HepG2 (cell line): ENCODE results near the gene SUSD3. TPM values are rescaled to one million over a fixed set of nuclear protein-coding genes. Genes with fewer than 3 reads are reported as not detected.

Experiments
- ATAC-seq: fragments of 200-7000 bp; cut with Tn5 transposase; 3 replicates; pipeline ENCODE4 v1.9.1; 2020; ENCODE audit warnings: mild to moderate bottlenecking, moderate library complexity
- BruUV-seq: library from RNA; stranded (reverse); fragments of 400-500 nt; replicated peaks from 2 replicates; lab custom pipeline; 2021; lab: Mats Ljungman, UMichigan
- CTCF ChIA-PET: fragments of 300-600 bp; formaldehyde crosslinking; extraction: SDS; loops from one replicate; lab custom pipeline; 2021; ENCODE audit warnings: low total read pairs, inconsistent platforms, low intra/inter-chr PET ratio; lab: Yijun Ruan, JAX
- POLR2A ChIA-PET: fragments of 350-600 bp; sonication (Branson Sonifier 250); formaldehyde crosslinking; loops from one replicate; lab custom pipeline; 2020; ENCODE audit warnings: antibody characterized with exemption, inconsistent platforms; lab: Yijun Ruan, JAX
- DNase-seq: peaks from one replicate; pipeline ENCODE4 v3.0.0-alpha.2; 2015; ENCODE audit warnings: low spot score
- FAIRE-seq: peaks from 3 replicates; lab custom pipeline; 2011; peaks lifted over from hg19 to GRCh38; lab: Jason Lieb, UNC
- H2AFZ ChIP-seq: one replicate; pipeline ENCODE4 v1.6.1; 2011; ENCODE audit warnings: low read length, inconsistent platforms
- H3K27ac ChIP-seq: fragments of 300-600 bp; 3 replicates; pipeline ENCODE4 v1.8.0; 2011; ENCODE audit warnings: mixed run types, mild to moderate bottlenecking, mixed read lengths, low read length, inconsistent platforms; ENCODE audit not compliant: insufficient read depth; ENCODE audit errors: extremely low read length
- H3K27me3 ChIP-seq, 2 experiments: fragments of 200-600 bp in 1 of 2; 2 replicates in 1 of 2; 3 replicates in 1 of 2; pipeline versions ENCODE4 v1.6.0 to v1.8.0; 2011; ENCODE audit warnings: low read length in 2 of 2, mild to moderate bottlenecking in 2 of 2, moderate library complexity in 2 of 2, inconsistent platforms in 1 of 2; ENCODE audit not compliant: insufficient read depth in 2 of 2, control insufficient read depth in 1 of 2
- H3K36me3 ChIP-seq, 2 experiments: fragments of 200-600 bp in 1 of 2; replicated peaks in 1 of 2; 2 replicates in 1 of 2; 3 replicates in 1 of 2; pipeline versions ENCODE4 v1.5.1 to v1.8.0; 2011; ENCODE audit warnings: low read length in 2 of 2, inconsistent platforms in 1 of 2; ENCODE audit not compliant: insufficient read depth in 2 of 2, control insufficient read depth in 1 of 2
- H3K4me1 ChIP-seq: 2 replicates; pipeline ENCODE4 v1.5.1; 2012; ENCODE audit warnings: low read length, inconsistent platforms; ENCODE audit not compliant: insufficient read depth
- H3K4me2 ChIP-seq: 2 replicates; pipeline ENCODE4 v1.6.0; 2011; ENCODE audit warnings: low read depth, low read length, inconsistent platforms
- H3K4me3 ChIP-seq, 3 experiments: fragments of 200-600 bp in 1 of 3; sonication (generic), shearing (Covaris generic) in 1 of 3; replicated peaks in 1 of 3; 2 replicates each; pipeline ENCODE4 v1.5.1; 2011 to 2016; ENCODE audit warnings: low read length in 3 of 3, inconsistent platforms in 2 of 3, low read depth in 2 of 3, mild to moderate bottlenecking in 2 of 3, control low read depth in 1 of 3, mixed read lengths in 1 of 3; ENCODE audit not compliant: insufficient read depth in 1 of 3
- H3K79me2 ChIP-seq: one replicate; pipeline ENCODE4 v1.6.1; 2011; ENCODE audit warnings: low read length, inconsistent platforms; ENCODE audit not compliant: insufficient read depth
- H3K9ac ChIP-seq: 2 replicates; pipeline ENCODE4 v1.6.0; 2011; ENCODE audit warnings: mild to moderate bottlenecking, low read depth, low read length, inconsistent platforms; ENCODE audit not compliant: insufficient read depth
- H3K9me3 ChIP-seq: 2 replicates; pipeline ENCODE4 v1.5.1; 2012; ENCODE audit warnings: mild to moderate bottlenecking, low read length
- H4K20me1 ChIP-seq: 2 replicates; pipeline ENCODE4 v1.6.0; 2011; ENCODE audit warnings: inconsistent platforms, mild to moderate bottlenecking, low read length, moderate library complexity; ENCODE audit not compliant: insufficient read depth
- EHMT2 ChIP-seq: fragments of 200-600 bp; sonication (generic); IDR thresholded peaks from 2 replicates; pipeline ENCODE4 v1.7.0; 2017; ENCODE audit warnings: antibody characterized with exemption, low read depth, low read length, borderline replicate concordance
- FOSL2 ChIP-seq: sonication (generic); formaldehyde crosslinking; IDR thresholded peaks from 2 replicates; pipeline ENCODE4 v1.4.0; 2020; ENCODE audit warnings: missing genetic modification reagents
- GMEB2 ChIP-seq: IDR thresholded peaks from 2 replicates; pipeline ENCODE4 v1.6.1; 2016; ENCODE audit warnings: missing biosample characterization, missing genetic modification reagents, low read depth
- KDM3A ChIP-seq: IDR thresholded peaks from 2 replicates; pipeline ENCODE4 v1.6.1; 2018; ENCODE audit warnings: low read depth, missing compliant biosample characterization
- NR2F2 ChIP-seq: IDR thresholded peaks from 2 replicates; pipeline ENCODE4 v1.6.1; 2012; ENCODE audit warnings: low read depth, inconsistent platforms, borderline replicate concordance
- PATZ1 ChIP-seq: sonication (generic); formaldehyde crosslinking; IDR thresholded peaks from 2 replicates; pipeline ENCODE4 v1.4.0; 2020; ENCODE audit warnings: missing genetic modification reagents
- RFXAP ChIP-seq: sonication (generic); formaldehyde crosslinking; IDR thresholded peaks from 2 replicates; pipeline ENCODE4 v1.4.0; 2020; ENCODE audit warnings: missing genetic modification reagents, borderline replicate concordance
- SKIL ChIP-seq: sonication (generic); formaldehyde crosslinking; IDR thresholded peaks from 2 replicates; pipeline ENCODE4 v1.8.0; 2022; ENCODE audit warnings: missing genetic modification reagents, mild to moderate bottlenecking, moderate library complexity, borderline replicate concordance
- SOX6 ChIP-seq, 2 experiments: fragments of 450-650 bp in 1 of 2; sonication (generic) in 1 of 2; formaldehyde crosslinking in 1 of 2; IDR thresholded peaks; 2 replicates each; pipeline versions ENCODE4 v1.4.0 to v1.6.1; 2017 to 2020; ENCODE audit warnings: antibody characterized with exemption in 1 of 2, mild to moderate bottlenecking in 1 of 2, missing genetic modification reagents in 1 of 2
- ZNF263 ChIP-seq: sonication (generic); formaldehyde crosslinking; IDR thresholded peaks from 2 replicates; pipeline ENCODE4 v1.4.0; 2020; ENCODE audit warnings: missing genetic modification reagents
- ZNF777 ChIP-seq: sonication (generic); formaldehyde crosslinking; IDR thresholded peaks from 2 replicates; pipeline ENCODE4 v1.4.0; 2020; ENCODE audit warnings: missing genetic modification reagents
- WGBS: methylation state at CpG from one replicate; pipeline ENCODE4 v1.1.6; 2017; ENCODE audit warnings: low lambda C conversion rate; 5-methylcytosine and 5-hydroxymethylcytosine counted together
- in situ Hi-C: cut with HindIII; loops from 2 replicates; pipeline ENCODE4 v1.10.0; 2017; ENCODE audit warnings: low pct_unique_long_range_greater_than_20kb; ENCODE audit not compliant: extremely low pct_ligation_motif_present
- intact Hi-C: fragments of 100-400 bp; cut with micrococcal nuclease; formaldehyde crosslinking; loops from one replicate; pipeline ENCODE4 v1.10.0; 2022; ENCODE audit not compliant: unreplicated experiment
- polyA plus RNA-seq, 8 experiments: library from polyadenylated mRNA; depleted of rRNA in 3 of 8; stranded (reverse) in 7 of 8; unstranded in 1 of 8; fragments of >200 nt; fragmentation: Illumina TruSeq in 4 of 8; extraction: Trizol in 4 of 8; gene quantifications; 2 replicates each; pipeline versions ENCODE4 v1.2.1 to v1.2.3, GENCODE V29; 2011 to 2016; ENCODE audit warnings: low read depth in 4 of 8, missing spikeins in 1 of 8, mixed read lengths in 1 of 8; ENCODE audit not compliant: insufficient read depth in 1 of 8
- total RNA-seq, 5 experiments: library from RNA; depleted of rRNA; stranded (reverse); fragments of >200 nt; fragmentation: Illumina TruSeq; extraction: Trizol; gene quantifications; 2 replicates each; pipeline ENCODE4 v1.2.3, GENCODE V29; 2016; ENCODE audit warnings: low read depth in 1 of 5

SUSD3 gene
- total and polyA plus RNA-seq, 2 of the 13 experiments (the other 11 are each of a cell fraction or from before 2014, with no cell fraction given) = 7.0 to 9.1 TPM

- Histone ChIP-seq H2AFZ (no peak overlapping the region), H3K4me1 (peaks cover 13% of the 10 kb centered on the region), H3K36me3 (no peaks in the 10 kb centered on the region), H4K20me1 (no peaks in the 10 kb centered on the region), H3K9me3 (no peaks in the 10 kb centered on the region), H3K9ac (no peak overlapping the region), H3K27ac (no peak overlapping the region), H3K79me2 (no peaks in the 10 kb centered on the region), H3K4me3 (no peak overlapping the region), H3K4me2 (no peak overlapping the region), H3K27me3 (0 out of 5 replicates have a peak, but pooled peaks cover 0 to 2% of the 10 kb centered on the region in 2 experiments)
- in situ Hi-C loops = no loop called here
- ChIA-PET POLR2A (no interaction called here), CTCF (no interaction called here)
- FAIRE-seq (no peak), ATAC-seq (no peak), DNase-seq (no peak)
- BruUV-seq = no TSS peak
- intact Hi-C loops = no loop called here
- WGBS = 65% methylated on average over 10 of the region's 10 CpGs
- no peak for TF ChIP-seq KDM3A (CRISPR knock-in tag)
These were observed 26.7 kb upstream of the SUSD3 start for GRCh38 chr9:93031629-93032430.

GRCh38 chr9:93032545-93032944 is 26.0 kb upstream of the SUSD3 start:
- H3K27me3 ChIP-seq = 0 out of 5 replicates have a peak, but pooled peaks cover 0 to 2% of the 10 kb centered on the region in 2 experiments
- no peak overlapping the region for H2AFZ ChIP-seq
- no peak overlapping the region for H3K27ac ChIP-seq
- no peaks in the 10 kb centered on the region for H4K20me1 ChIP-seq
- no peaks in the 10 kb centered on the region for H3K79me2 ChIP-seq
- no TSS peak for BruUV-seq
- ATAC-seq (no peak), DNase-seq (no peak), FAIRE-seq (no peak)
- H3K4me3 ChIP-seq = no peak overlapping the region
- in situ Hi-C loops (no loop called here), intact Hi-C loops (no loop called here)
- ChIA-PET CTCF (no interaction called here), POLR2A (no interaction called here)
- H3K4me2 ChIP-seq = no peak overlapping the region
- no peak overlapping the region for H3K9ac ChIP-seq
- peaks cover 13% of the 10 kb centered on the region for H3K4me1 ChIP-seq
- H3K9me3 ChIP-seq = no peaks in the 10 kb centered on the region
- no peaks in the 10 kb centered on the region for H3K36me3 ChIP-seq
- WGBS = 21% methylated on average over 10 of the region's 12 CpGs
- TF ChIP-seq FOSL2 (CRISPR knock-in tag) = no peak
- TF ChIP-seq PATZ1 (CRISPR knock-in tag) = no peak
- TF ChIP-seq RFXAP (CRISPR knock-in tag) = no peak
- TF ChIP-seq SOX6 (IDR thresholded peaks at IDR 0.05) = no peak
- no peak for TF ChIP-seq SOX6 (CRISPR knock-in tag; IDR thresholded peaks at IDR 0.05)
- no peak for TF ChIP-seq EHMT2
- peak; percentile 94 for TF ChIP-seq ZNF263 (CRISPR knock-in tag)
- TF ChIP-seq GMEB2 (CRISPR knock-in tag) = no peak
- TF ChIP-seq ZNF777 (CRISPR knock-in tag) = no peak
- 0 out of 2 replicates have a peak, but pooled peaks have one; percentile 22 for TF ChIP-seq SKIL (CRISPR knock-in tag)
- TF ChIP-seq NR2F2 = 0 out of 2 replicates have a peak, but pooled peaks have one; percentile 40
